Measurements from ENCODE around the gene KRT80.

GRCh38 chr12:52210925-52211650, 19.3 kb upstream of the KRT80 start:
- TF ChIP-seq CTCF (IDR thresholded peaks at IDR 0.05; ENCODE audit: insufficient read depth, low read length): no peak
- no peak for TF ChIP-seq POLR2AphosphoS5 (IDR thresholded peaks at IDR 0.05; ENCODE audit: low read depth)

Measured in HL-60 (cell line).